ENCODE data around the gene KLHL36. TPM values are rescaled to one million over a fixed set of nuclear protein-coding genes. Genes with fewer than 3 reads are reported as not detected.

Gene KLHL36
- total RNA-seq, 4 donors from 2014 or later: 15.6 to 33.9 (median 18.2) TPM

DNA sequence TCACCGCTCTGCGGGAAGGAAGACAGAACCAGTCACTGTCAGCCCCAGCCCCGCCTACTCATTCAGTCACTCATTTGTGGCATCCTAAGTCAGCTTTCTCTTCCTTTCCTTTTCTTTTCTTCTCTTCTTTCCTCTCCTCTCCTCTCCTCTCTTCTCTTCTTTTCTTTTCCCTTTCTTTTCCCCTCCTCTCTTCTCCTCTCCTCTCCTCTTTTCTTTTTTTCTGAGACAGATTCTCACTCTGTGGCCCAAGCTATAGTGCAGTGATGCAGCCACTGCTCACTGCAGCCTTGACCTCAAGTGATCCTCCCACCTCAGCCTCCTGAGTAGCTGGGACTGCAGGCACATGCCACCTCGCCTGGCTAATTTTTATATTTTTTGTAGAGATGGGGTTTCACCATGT lies 10.6 kb upstream of the KLHL36 start:
- no peaks in the 10 kb centered on the region for H3K9me3 ChIP-seq
- in situ Hi-C loops (cut with MboI; ENCODE audit: low sequenced_read_pairs in 4 of 4) (loop anchor here in 1 of 4 donors (25.0 kb wide), 1 partner anchor 325 kb away; no protein-coding TSS in a partner anchor), intact Hi-C loops (cut with DNase I; ENCODE audit: low total_unique reads) (no loop called here)

DNA sequence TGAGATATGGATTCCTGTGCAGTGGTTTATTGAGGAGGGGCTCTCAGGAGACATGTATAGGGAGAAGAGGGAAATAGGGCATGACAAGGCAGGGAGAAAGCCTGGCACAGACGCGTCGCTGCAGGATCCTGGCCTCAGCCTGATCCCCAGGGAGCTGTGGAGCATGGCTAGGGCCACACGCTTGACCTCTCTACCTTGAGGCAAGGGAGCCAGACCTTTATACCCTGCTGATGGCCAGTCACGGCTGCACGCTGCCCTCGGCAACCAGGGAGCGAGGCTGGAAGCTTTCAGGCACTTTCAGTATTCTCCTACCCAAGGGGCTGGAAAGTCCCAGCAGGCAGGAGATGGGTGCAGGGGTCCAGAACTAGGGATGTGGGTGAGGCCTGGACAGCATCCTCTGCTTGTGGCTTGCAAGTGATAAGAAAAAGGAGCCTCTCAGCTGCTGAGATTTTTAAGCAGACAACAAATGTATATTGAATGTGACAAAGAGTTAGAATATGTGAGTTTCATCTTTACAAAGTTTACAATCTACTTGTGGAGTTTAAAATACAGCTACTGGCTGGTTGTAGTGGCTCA lies 10.0 kb upstream of the KLHL36 start:
- intact Hi-C loops (cut with DNase I; ENCODE audit: low total_unique reads) (no loop called here), in situ Hi-C loops (cut with MboI; ENCODE audit: low sequenced_read_pairs in 4 of 4) (loop anchor here in 1 of 4 donors (25.0 kb wide), 1 partner anchor 324 kb away; no protein-coding TSS in a partner anchor)
- ATAC-seq: no peak

More for the DNA sequence above, 10.6 kb upstream of the KLHL36 start:
- H3K27ac ChIP-seq: no peak overlapping the region
- ATAC-seq (no peak), DNase-seq (no peak)
- no peak overlapping the region for H3K4me3 ChIP-seq
- peaks cover 3 to 4% of the 10 kb centered on the region in 2 donors for H3K4me1 ChIP-seq
- no peaks in the 10 kb centered on the region for H3K36me3 ChIP-seq
- TF ChIP-seq POLR2A (IDR thresholded peaks at IDR 0.05): no peak
- peaks cover 0 to 2% (median 0%) of the 10 kb centered on the region in 3 donors for H3K27me3 ChIP-seq

DNA sequence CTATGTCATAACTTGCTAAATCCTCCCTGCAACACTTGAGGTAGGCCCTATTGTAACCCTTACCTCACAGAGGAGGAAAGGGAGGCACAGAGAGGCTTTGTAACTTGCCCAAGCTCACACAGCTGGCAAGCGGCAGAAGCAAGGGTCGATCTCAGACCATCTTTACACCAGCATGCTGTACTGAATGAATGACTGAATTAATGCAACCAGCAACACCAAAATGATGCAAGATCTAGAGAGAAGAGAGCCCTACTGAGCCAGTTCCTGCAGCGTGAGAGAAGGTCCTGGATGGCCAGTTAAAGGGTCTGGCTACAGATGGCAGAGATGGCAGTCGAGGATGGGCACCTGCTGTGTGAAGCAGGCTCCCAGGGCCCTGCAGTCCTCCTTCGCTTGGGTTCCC lies 8.2 kb upstream of the KLHL36 start:
- no peak overlapping the region for H3K27ac ChIP-seq
- in situ Hi-C loops (cut with MboI; ENCODE audit: low sequenced_read_pairs in 4 of 4): loop anchor here in 1 of 4 donors (25.0 kb wide), 1 partner anchor 322 kb away; no protein-coding TSS in a partner anchor
- no peak for ATAC-seq
- H3K9me3 ChIP-seq: no peaks in the 10 kb centered on the region
- intact Hi-C loops (cut with DNase I; ENCODE audit: low total_unique reads): no loop called here
- H3K4me3 ChIP-seq: no peak overlapping the region
- peaks cover 7 to 8% of the 10 kb centered on the region in 2 donors for H3K4me1 ChIP-seq
- no peak for DNase-seq
- TF ChIP-seq POLR2A (IDR thresholded peaks at IDR 0.05): no peak
- TF ChIP-seq, protein P1, sequence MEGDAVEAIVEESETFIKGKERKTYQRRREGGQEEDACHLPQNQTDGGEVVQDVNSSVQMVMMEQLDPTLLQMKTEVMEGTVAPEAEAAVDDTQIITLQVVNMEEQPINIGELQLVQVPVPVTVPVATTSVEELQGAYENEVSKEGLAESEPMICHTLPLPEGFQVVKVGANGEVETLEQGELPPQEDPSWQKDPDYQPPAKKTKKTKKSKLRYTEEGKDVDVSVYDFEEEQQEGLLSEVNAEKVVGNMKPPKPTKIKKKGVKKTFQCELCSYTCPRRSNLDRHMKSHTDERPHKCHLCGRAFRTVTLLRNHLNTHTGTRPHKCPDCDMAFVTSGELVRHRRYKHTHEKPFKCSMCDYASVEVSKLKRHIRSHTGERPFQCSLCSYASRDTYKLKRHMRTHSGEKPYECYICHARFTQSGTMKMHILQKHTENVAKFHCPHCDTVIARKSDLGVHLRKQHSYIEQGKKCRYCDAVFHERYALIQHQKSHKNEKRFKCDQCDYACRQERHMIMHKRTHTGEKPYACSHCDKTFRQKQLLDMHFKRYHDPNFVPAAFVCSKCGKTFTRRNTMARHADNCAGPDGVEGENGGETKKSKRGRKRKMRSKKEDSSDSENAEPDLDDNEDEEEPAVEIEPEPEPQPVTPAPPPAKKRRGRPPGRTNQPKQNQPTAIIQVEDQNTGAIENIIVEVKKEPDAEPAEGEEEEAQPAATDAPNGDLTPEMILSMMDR (IDR thresholded peaks at IDR 0.05 in 4 of 5, conservative IDR thresholded peaks at IDR 0.05 in 1 of 5): no peak
- no peaks in the 10 kb centered on the region for H3K36me3 ChIP-seq
- H3K27me3 ChIP-seq: peaks cover 0 to under 1% (median 0%) of the 10 kb centered on the region in 3 donors

More for the DNA sequence above, 10.0 kb upstream of the KLHL36 start:
- H3K36me3 ChIP-seq: no peaks in the 10 kb centered on the region
- TF ChIP-seq POLR2A (IDR thresholded peaks at IDR 0.05): no peak
- TF ChIP-seq, protein P1 (IDR thresholded peaks at IDR 0.05 in 4 of 5, conservative IDR thresholded peaks at IDR 0.05 in 1 of 5): no peak
- H3K4me3 ChIP-seq: no peak overlapping the region
- no peaks in the 10 kb centered on the region for H3K9me3 ChIP-seq
- peaks cover 7 to 8% of the 10 kb centered on the region in 2 donors for H3K4me1 ChIP-seq
- DNase-seq: no peak
- peaks cover 0 to 2% (median 0%) of the 10 kb centered on the region in 3 donors for H3K27me3 ChIP-seq
- H3K27ac ChIP-seq: no peak overlapping the region

DNA sequence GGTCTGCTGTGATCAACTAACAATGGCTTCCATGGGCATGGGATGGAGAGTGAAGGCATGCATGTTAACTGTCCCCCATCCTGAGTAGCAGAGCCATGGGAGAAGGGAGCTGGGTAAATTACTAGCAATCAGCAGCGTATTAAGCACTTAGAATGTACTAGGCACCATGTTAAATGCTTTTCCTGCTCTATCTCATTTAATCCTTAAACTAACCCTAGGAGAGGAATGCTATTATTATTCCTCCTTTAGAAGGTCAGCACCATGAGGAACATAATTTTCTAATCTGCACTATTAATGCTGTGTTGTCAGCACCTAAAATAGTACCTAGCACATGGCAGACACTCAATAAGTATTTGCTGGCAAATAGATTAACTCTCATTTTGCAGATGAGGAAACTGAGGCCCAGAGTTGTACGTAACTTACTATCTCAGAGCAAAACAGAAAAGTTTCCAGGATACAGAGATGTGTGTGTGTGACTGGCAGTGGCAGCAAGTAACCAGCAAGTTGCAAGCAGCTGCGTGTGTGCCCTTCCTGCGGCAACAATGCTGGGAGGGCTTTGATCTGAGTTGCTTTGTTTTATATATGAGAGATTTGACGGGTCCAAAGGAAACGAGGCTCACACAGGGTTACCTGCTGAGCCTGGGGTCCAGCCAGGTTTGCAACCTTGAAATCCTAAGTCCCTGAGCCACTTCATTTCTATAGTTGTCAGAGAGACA lies 6.5 kb upstream of the KLHL36 start:
- H3K27ac ChIP-seq: peak overlapping the region in 1 of 4 donors; percentile 55
- no peak for ATAC-seq
- intact Hi-C loops (cut with DNase I; ENCODE audit: low total_unique reads): no loop called here
- no peaks in the 10 kb centered on the region for H3K36me3 ChIP-seq
- H3K4me1 ChIP-seq: peaks cover 7 to 8% of the 10 kb centered on the region in 2 donors
- DNase-seq: no peak
- in situ Hi-C loops (cut with MboI; ENCODE audit: low sequenced_read_pairs in 4 of 4): loop anchor here in 1 of 4 donors (25.0 kb wide), 1 partner anchor 320 kb away; no protein-coding TSS in a partner anchor
- H3K9me3 ChIP-seq: no peaks in the 10 kb centered on the region
- no peak overlapping the region for H3K4me3 ChIP-seq
- TF ChIP-seq, protein P1 (IDR thresholded peaks at IDR 0.05 in 4 of 5, conservative IDR thresholded peaks at IDR 0.05 in 1 of 5): no peak
- no peak for TF ChIP-seq POLR2A (IDR thresholded peaks at IDR 0.05)
- no peaks in the 10 kb centered on the region for H3K27me3 ChIP-seq

DNA sequence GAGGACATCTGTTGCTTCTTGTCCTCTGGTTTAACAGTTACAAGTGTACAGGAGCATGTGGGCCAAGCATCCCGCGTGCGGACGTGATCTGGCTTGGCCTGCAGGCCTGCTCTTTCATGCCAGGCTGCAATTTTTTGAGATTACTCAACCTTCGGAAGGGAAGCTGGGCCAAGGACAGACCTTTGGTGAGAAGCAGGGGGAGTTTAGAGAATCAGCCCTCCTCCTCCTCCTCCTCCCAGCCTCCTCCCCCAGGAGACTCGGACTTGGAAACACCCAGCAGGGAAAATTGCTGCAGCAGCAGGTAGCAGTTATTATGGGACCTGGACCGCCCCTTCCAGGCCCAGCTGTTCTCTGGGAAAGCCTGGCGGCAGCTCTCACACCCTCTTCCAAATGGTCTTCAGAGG lies 5.1 kb upstream of the KLHL36 start:
- DNase-seq (peak; percentile 52 to 79), ATAC-seq (peak; percentile 81 to 82)
- intact Hi-C loops (cut with DNase I; ENCODE audit: low total_unique reads): no loop called here
- Histone ChIP-seq H3K27me3 (no peaks in the 10 kb centered on the region), H3K9me3 (no peaks in the 10 kb centered on the region), H3K4me1 (peaks cover 13 to 14% of the 10 kb centered on the region in 2 donors), H3K36me3 (no peaks in the 10 kb centered on the region), H3K4me3 (no peak overlapping the region), H3K27ac (peak overlapping the region; percentile 33 to 58 (median 37))
- in situ Hi-C loops (cut with MboI; ENCODE audit: low sequenced_read_pairs in 4 of 4): loop anchor here in 1 of 4 donors (25.0 kb wide), 1 partner anchor 319 kb away; no protein-coding TSS in a partner anchor
- TF ChIP-seq, protein P1 (IDR thresholded peaks at IDR 0.05 in 4 of 5, conservative IDR thresholded peaks at IDR 0.05 in 1 of 5): no peak
